Osteocyte (in vitro differentiated cells): Measurements from ENCODE around the gene BCAR1. TPM values are rescaled to one million over a fixed set of nuclear protein-coding genes. Genes with fewer than 3 reads are reported as not detected.

Source experiments
- DNase-seq: peaks from one replicate; pipeline ENCODE4 v3.0.0; 2021; ENCODE audit warnings: mixed read lengths; ENCODE audit not compliant: unreplicated experiment; ENCODE audit errors: extremely low spot score
- H3K27ac Mint-ChIP-seq: one replicate; pipeline ENCODE4 v1.8.0; 2021; ENCODE audit warnings: mild to moderate bottlenecking, mixed read lengths; ENCODE audit not compliant: unreplicated experiment
- H3K27me3 Mint-ChIP-seq: one replicate; pipeline ENCODE4 v1.8.0; 2021; ENCODE audit warnings: mixed read lengths; ENCODE audit not compliant: unreplicated experiment
- H3K36me3 Mint-ChIP-seq: one replicate; pipeline ENCODE4 v1.8.0; 2021; ENCODE audit warnings: mixed read lengths; ENCODE audit not compliant: unreplicated experiment
- H3K4me1 Mint-ChIP-seq: one replicate; pipeline ENCODE4 v1.8.0; 2021; ENCODE audit warnings: mixed read lengths; ENCODE audit not compliant: unreplicated experiment
- H3K4me3 Mint-ChIP-seq: one replicate; pipeline ENCODE4 v1.8.0; 2021; ENCODE audit warnings: mild to moderate bottlenecking, moderate library complexity, mixed read lengths; ENCODE audit not compliant: unreplicated experiment
- H3K9me3 Mint-ChIP-seq: one replicate; pipeline ENCODE4 v1.8.0; 2021; ENCODE audit warnings: mixed read lengths; ENCODE audit not compliant: unreplicated experiment
- total RNA-seq: library from RNA; stranded (reverse); gene quantifications from 2 replicates; pipeline ENCODE4 v1.2.1, GENCODE V29; 2021
- TF ChIP-seq, protein P1 (sequence below): fragments of 200-600 bp; sonication (generic); IDR thresholded peaks from 2 replicates; pipeline ENCODE4 v1.5.0; 2021; ENCODE audit warnings: antibody characterized with exemption, mild to moderate bottlenecking, moderate library complexity

BCAR1 gene
- total RNA-seq, 1 donor from 2014 or later: 138 TPM

DNA sequence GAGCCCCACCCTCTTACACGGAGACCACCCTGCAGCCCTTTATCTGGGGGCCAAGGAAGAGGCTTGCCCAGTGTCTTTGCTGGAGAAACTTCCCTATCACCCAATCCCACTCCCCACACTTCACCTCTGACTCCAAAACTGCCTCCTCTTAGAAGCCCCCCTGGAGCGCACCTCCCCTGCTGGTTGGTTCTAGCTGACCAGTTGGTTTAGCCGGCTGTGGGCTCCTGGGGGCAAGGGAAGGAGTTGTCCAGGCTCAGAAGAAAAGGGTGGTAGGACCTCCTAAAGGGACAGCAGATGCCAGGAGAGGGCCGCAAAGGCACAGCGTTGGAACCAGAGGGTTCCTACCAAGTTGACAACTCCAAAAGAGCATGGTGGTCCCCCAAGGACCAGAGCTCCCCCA lies 2.0 kb downstream of the BCAR1 start:
- no peak for DNase-seq
- Mint-ChIP-seq H3K27ac (peak overlapping the region; percentile 87), H3K4me1 (peaks cover 85% of the 10 kb centered on the region)

DNA sequence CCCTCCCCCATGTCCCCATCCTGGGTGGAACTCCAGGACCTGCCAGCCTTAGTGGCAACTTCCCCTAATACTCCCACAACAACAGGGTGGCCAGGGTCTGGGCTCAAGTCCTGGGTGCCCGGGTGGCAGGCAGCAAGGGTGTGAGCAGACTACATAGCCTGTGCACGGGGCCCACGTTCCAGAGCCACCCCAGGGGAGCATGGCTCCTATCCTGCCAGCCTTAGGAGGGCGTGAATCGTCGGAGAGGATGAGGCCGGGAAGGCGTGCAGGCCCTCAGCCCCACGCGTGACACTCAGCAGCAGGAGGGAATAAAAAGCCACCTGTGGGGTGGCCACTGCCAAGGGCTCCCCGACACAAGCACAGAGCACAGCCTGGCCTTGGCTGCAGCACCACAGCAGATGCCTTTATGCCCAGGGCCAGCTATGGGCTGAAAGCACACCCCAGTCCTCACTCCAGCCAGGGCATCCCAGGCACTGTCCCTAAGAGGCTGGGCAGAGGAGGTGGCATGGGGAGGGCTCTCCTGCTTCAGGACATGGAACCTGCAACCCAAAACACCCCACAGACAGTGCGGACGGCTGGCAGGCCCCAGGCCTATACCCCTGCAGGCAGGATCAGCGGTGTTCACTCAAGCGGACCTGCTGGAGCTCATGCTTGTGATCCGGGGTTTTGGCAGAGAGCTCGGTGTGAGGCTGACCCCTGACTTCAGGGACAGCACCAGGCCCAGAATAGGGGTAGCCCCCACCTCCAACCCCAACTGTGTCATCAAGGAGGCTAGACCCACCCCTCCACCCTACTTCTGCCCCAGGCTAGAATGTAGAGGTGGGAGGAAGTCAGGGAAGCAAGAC lies 2.7 kb downstream of the BCAR1 start:
- no peak for DNase-seq
- H3K4me3 Mint-ChIP-seq: peak overlapping the region; percentile 86
- TF ChIP-seq, protein P1, sequence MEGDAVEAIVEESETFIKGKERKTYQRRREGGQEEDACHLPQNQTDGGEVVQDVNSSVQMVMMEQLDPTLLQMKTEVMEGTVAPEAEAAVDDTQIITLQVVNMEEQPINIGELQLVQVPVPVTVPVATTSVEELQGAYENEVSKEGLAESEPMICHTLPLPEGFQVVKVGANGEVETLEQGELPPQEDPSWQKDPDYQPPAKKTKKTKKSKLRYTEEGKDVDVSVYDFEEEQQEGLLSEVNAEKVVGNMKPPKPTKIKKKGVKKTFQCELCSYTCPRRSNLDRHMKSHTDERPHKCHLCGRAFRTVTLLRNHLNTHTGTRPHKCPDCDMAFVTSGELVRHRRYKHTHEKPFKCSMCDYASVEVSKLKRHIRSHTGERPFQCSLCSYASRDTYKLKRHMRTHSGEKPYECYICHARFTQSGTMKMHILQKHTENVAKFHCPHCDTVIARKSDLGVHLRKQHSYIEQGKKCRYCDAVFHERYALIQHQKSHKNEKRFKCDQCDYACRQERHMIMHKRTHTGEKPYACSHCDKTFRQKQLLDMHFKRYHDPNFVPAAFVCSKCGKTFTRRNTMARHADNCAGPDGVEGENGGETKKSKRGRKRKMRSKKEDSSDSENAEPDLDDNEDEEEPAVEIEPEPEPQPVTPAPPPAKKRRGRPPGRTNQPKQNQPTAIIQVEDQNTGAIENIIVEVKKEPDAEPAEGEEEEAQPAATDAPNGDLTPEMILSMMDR: no peak
- peaks cover 85% of the 10 kb centered on the region for H3K4me1 Mint-ChIP-seq
- H3K9me3 Mint-ChIP-seq: no peaks in the 10 kb centered on the region
- H3K27ac Mint-ChIP-seq: peak overlapping the region; percentile 98
- no peaks in the 10 kb centered on the region for H3K27me3 Mint-ChIP-seq
- no peaks in the 10 kb centered on the region for H3K36me3 Mint-ChIP-seq

More for the DNA sequence above, 2.0 kb downstream of the BCAR1 start:
- TF ChIP-seq, protein P1: no peak
- no peaks in the 10 kb centered on the region for H3K27me3 Mint-ChIP-seq
- no peaks in the 10 kb centered on the region for H3K9me3 Mint-ChIP-seq
- peak overlapping the region; percentile 86 for H3K4me3 Mint-ChIP-seq
- H3K36me3 Mint-ChIP-seq: no peaks in the 10 kb centered on the region

DNA sequence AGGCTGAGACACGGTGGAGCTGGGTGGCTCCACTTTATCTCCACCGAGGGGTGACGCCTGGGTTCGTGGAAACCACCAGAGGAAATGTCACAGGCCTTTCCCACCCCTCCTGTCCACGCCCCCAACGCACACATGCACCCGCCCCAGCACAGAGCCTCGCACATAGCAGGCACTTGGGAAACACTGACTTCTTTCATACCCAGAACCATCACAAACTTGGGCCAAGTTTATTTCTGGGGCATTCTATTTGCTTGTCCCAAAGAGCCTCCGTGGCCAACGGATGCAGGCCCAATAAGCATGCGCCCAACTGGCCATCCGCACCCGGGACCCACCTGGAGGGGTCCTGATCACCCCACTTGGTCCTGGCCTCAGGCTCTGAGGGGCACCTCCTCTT lies 3.3 kb downstream of the BCAR1 start:
- H3K27ac Mint-ChIP-seq: peak overlapping the region; percentile 98
- H3K4me3 Mint-ChIP-seq: peak overlapping the region; percentile 59
- peaks cover 85% of the 10 kb centered on the region for H3K4me1 Mint-ChIP-seq
- TF ChIP-seq, protein P1: no peak
- H3K9me3 Mint-ChIP-seq: no peaks in the 10 kb centered on the region
- no peak for DNase-seq
- no peaks in the 10 kb centered on the region for H3K27me3 Mint-ChIP-seq
- H3K36me3 Mint-ChIP-seq: no peaks in the 10 kb centered on the region

DNA sequence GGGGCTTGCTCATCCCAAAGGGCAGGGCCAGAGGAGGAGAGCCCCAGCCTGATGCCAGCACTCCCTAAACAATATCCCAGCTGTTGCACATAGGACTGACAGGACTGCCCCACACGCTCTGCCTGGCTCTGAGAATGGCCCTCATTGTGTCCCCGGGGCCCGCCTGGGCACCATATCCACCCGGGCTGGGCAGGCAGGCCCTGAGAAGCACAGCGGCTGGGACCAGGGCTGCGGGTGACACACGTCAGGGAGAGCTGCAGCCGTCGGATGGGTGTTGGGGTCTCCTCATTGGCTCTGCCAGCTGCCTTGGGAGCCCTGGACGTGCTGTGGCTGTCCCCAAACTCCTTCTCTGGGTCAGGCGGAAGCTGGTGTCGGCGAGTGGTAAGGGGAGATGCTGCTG lies 4.2 kb downstream of the BCAR1 start:
- Mint-ChIP-seq H3K9me3 (no peaks in the 10 kb centered on the region), H3K27ac (peak overlapping the region; percentile 98), H3K4me3 (no peak overlapping the region), H3K36me3 (peaks cover 6% of the 10 kb centered on the region), H3K4me1 (peaks cover 83% of the 10 kb centered on the region), H3K27me3 (no peaks in the 10 kb centered on the region)
- DNase-seq: no peak
- TF ChIP-seq, protein P1: no peak

DNA sequence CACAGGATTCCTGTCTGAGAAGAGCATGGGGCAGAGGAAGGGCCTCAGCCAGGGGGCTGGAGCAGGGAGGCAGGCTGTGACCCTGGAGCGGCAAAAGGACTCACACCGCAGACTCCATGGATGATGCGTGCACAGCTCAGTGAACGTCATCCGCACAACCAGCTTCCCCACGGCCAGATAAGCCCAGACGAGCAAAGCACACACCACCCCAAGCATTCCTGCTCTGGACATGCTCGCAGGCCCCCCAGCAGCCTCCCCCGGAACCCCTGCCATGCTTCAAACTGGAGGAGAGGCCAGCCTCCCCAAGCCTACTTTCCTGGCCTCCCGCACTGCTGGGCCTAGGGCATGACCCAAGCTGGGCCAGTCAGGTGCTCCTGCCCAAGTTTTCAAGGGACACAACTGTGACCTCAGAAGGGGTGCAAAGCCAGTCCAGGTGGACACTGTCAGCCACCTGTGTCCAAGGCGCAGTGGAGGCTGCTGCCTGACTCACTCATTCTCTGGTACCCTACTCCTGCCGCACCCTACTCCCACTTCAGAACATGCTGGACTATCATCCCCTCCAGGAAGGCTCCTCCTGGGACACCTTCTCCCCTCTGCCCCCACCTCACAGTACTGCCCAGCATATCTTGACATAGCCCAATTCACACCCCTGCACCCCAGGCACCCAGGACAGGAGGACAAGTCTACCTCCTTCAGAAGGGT lies 4.8 kb downstream of the BCAR1 start:
- Mint-ChIP-seq H3K4me1 (peaks cover 82% of the 10 kb centered on the region), H3K9me3 (no peaks in the 10 kb centered on the region), H3K27me3 (no peaks in the 10 kb centered on the region), H3K4me3 (peak overlapping the region; percentile 23), H3K36me3 (peaks cover 9% of the 10 kb centered on the region), H3K27ac (peak overlapping the region; percentile 98)
- no peak for DNase-seq
- TF ChIP-seq, protein P1: no peak
